ENCODE measurements around the gene HDLBP. TPM values are rescaled to one million over a fixed set of nuclear protein-coding genes. Genes with fewer than 3 reads are reported as not detected.
"Not testable (repeated sequence)": the region's sequence is repeated elsewhere in the genome, so short reads cannot be mapped to it uniquely, and the experiment has no call there.

Gene HDLBP
- total and polyA plus RNA-seq, 10 donors = 46.1 to 333 (median 244) TPM

GRCh38 chr2:241321886-241322285 lies 6.4 kb upstream of the HDLBP start:
- peak overlapping the region in 3 of 8 donors; percentile 4 to 37 (median 33) for H3K27ac ChIP-seq
- H3K9me3 ChIP-seq = no peaks in the 10 kb centered on the region
- TF ChIP-seq POLR2AphosphoS5 (IDR thresholded peaks at IDR 0.05) = no peak
- no peak overlapping the region for H3K4me3 ChIP-seq
- H3K4me1 ChIP-seq = peaks cover 63 to 93% (median 86%) of the 10 kb centered on the region in 6 donors
- peaks cover 0 to 35% (median 11%) of the 10 kb centered on the region in 6 donors for H3K36me3 ChIP-seq
- intact Hi-C loops (cut with DNase I; ENCODE audit: low total_unique reads) = no loop called here
- no peak for DNase-seq
- WGBS, 5 donors = 16 to 36% (median 22%) methylated on average over 1 of the region's 1 CpG
- H3K27me3 ChIP-seq (replicated peaks in 1 of 7) = no peaks in the 10 kb centered on the region

GRCh38 chr2:241321033-241321432 lies 5.6 kb upstream of the HDLBP start:
- Histone ChIP-seq H3K27me3 (replicated peaks in 1 of 7) (no peaks in the 10 kb centered on the region), H3K4me3 (no peak overlapping the region), H3K4me1 (peaks cover 67 to 96% (median 91%) of the 10 kb centered on the region in 6 donors), H3K27ac (no peak overlapping the region), H3K9me3 (no peaks in the 10 kb centered on the region), H3K36me3 (peaks cover 0 to 26% (median 5%) of the 10 kb centered on the region in 6 donors)
- no peak for TF ChIP-seq POLR2A (IDR thresholded peaks at IDR 0.05)
- no peak for TF ChIP-seq POLR2AphosphoS5 (IDR thresholded peaks at IDR 0.05)
- no peak for TF ChIP-seq CTCF (IDR thresholded peaks at IDR 0.05 in 8 of 11, conservative IDR thresholded peaks at IDR 0.05 in 3 of 11)
- WGBS, 5 donors = 65 to 79% (median 70%) methylated on average over 1 of the region's 1 CpG
- no peak for DNase-seq
- intact Hi-C loops (cut with DNase I; ENCODE audit: low total_unique reads) = no loop called here

- WGBS, 5 donors = 94 to 98% (median 96%) methylated on average over 8 of the region's 8 CpGs
- Histone ChIP-seq H3K9me3 (no peaks in the 10 kb centered on the region), H3K4me1 (peaks cover 67 to 92% (median 89%) of the 10 kb centered on the region in 6 donors), H3K36me3 (peaks cover 0 to 20% (median 4%) of the 10 kb centered on the region in 6 donors), H3K4me3 (no peak overlapping the region), H3K27ac (no peak overlapping the region), H3K27me3 (replicated peaks in 1 of 7) (no peaks in the 10 kb centered on the region)
- intact Hi-C loops (cut with DNase I; ENCODE audit: low total_unique reads) = no loop called here
- DNase-seq = no peak
- TF ChIP-seq CTCF (IDR thresholded peaks at IDR 0.05 in 8 of 11, conservative IDR thresholded peaks at IDR 0.05 in 3 of 11) (no peak), POLR2A (IDR thresholded peaks at IDR 0.05) (no peak), POLR2AphosphoS5 (IDR thresholded peaks at IDR 0.05) (no peak)
Measured at GRCh38 chr2:241320394-241320793, 4.9 kb upstream of the HDLBP start.

GRCh38 chr2:241318830-241319229 lies 3.4 kb upstream of the HDLBP start:
- intact Hi-C loops (cut with DNase I; ENCODE audit: low total_unique reads); H3K27me3 ChIP-seq (replicated peaks in 1 of 7): not testable (repeated sequence)
- 89 to 93% (median 91%) methylated on average over 6 of the region's 6 CpGs for WGBS, 5 donors

GRCh38 chr2:241317391-241317790 lies 1.9 kb upstream of the HDLBP start:
- Histone ChIP-seq H3K9me3 (no peaks in the 10 kb centered on the region), H3K4me1 (peaks cover 57 to 85% (median 79%) of the 10 kb centered on the region in 6 donors), H3K4me3 (peak overlapping the region in 7 of 8 donors; percentile 6 to 87 (median 80)), H3K27me3 (replicated peaks in 1 of 7) (no peaks in the 10 kb centered on the region), H3K27ac (peak overlapping the region; percentile 92 to 100 (median 98)), H3K36me3 (peaks cover 0 to 10% (median 0%) of the 10 kb centered on the region in 6 donors)
- no peak for TF ChIP-seq POLR2A (IDR thresholded peaks at IDR 0.05)
- no peak for TF ChIP-seq CTCF (IDR thresholded peaks at IDR 0.05 in 8 of 11, conservative IDR thresholded peaks at IDR 0.05 in 3 of 11)
- no peak for TF ChIP-seq POLR2AphosphoS5 (IDR thresholded peaks at IDR 0.05)
- intact Hi-C loops (cut with DNase I; ENCODE audit: low total_unique reads) = no loop called here
- WGBS, 5 donors = 54 to 75% (median 70%) methylated on average over 4 of the region's 4 CpGs
- DNase-seq = no peak

More at GRCh38 chr2:241318830-241319229, 3.4 kb upstream of the HDLBP start:
- H3K9me3 ChIP-seq, DNase-seq, H3K36me3 ChIP-seq, H3K4me3 ChIP-seq, H3K27ac ChIP-seq: not testable (repeated sequence)
- peaks cover 68 to 85% (median 81%) of the 10 kb centered on the region in 6 donors for H3K4me1 ChIP-seq

All from spleen (tissue), 11 donors.